Measurements from ENCODE around the gene ZNRF3.
A peak's percentile ranks its signal among the peaks of the same experiment; 100 is the strongest.

Gene ZNRF3

GRCh38 chr22:29071261-29072045 lies 188.1 kb downstream of the ZNRF3 start:
- peaks cover 18% of the 10 kb centered on the region for H3K4me1 ChIP-seq (ENCODE audit: control insufficient read depth, insufficient read depth, low read length)
- H3K9me3 ChIP-seq (ENCODE audit: control insufficient read depth, low read length), result no peaks in the 10 kb centered on the region
- H3K27me3 ChIP-seq (replicated peaks; ENCODE audit: control insufficient read depth, insufficient read depth, low read length), result peaks cover 4% of the 10 kb centered on the region
- no peaks in the 10 kb centered on the region for H3K36me3 ChIP-seq (ENCODE audit: control insufficient read depth, insufficient read depth, low read length, severe bottlenecking)
- peak overlapping the region; percentile 80 for H3K4me3 ChIP-seq (ENCODE audit: low read length)
- H3K9ac ChIP-seq (ENCODE audit: low read length), result no peak overlapping the region
- peak; percentile 49 for DNase-seq (ENCODE audit: low read depth)

- H3K9ac ChIP-seq (ENCODE audit: low read length), result no peak overlapping the region
- peak overlapping the region; percentile 80 for H3K4me3 ChIP-seq (ENCODE audit: low read length)
- peaks cover 4% of the 10 kb centered on the region for H3K27me3 ChIP-seq (replicated peaks; ENCODE audit: control insufficient read depth, insufficient read depth, low read length)
- no peaks in the 10 kb centered on the region for H3K9me3 ChIP-seq (ENCODE audit: control insufficient read depth, low read length)
- no peaks in the 10 kb centered on the region for H3K36me3 ChIP-seq (ENCODE audit: control insufficient read depth, insufficient read depth, low read length, severe bottlenecking)
- peak; percentile 92 for DNase-seq (ENCODE audit: low read depth)
- H3K4me1 ChIP-seq (ENCODE audit: control insufficient read depth, insufficient read depth, low read length), result peaks cover 18% of the 10 kb centered on the region
Measured at GRCh38 chr22:29072193-29072978, 189.0 kb downstream of the ZNRF3 start.

- Histone ChIP-seq H3K4me3 (ENCODE audit: low read length) (peak within 1 kb of the TSS; percentile 84), H3K9ac (ENCODE audit: low read length) (peak within 1 kb of the TSS; percentile 84), H3K4me1 (ENCODE audit: control insufficient read depth, insufficient read depth, low read length) (peaks cover 18% of the 10 kb centered on the region), H3K9me3 (ENCODE audit: control insufficient read depth, low read length) (no peaks in the 10 kb centered on the region), H3K36me3 (ENCODE audit: control insufficient read depth, insufficient read depth, low read length, severe bottlenecking) (no peaks in the 10 kb centered on the region), H3K27me3 (replicated peaks; ENCODE audit: control insufficient read depth, insufficient read depth, low read length) (peaks cover 4% of the 10 kb centered on the region)
- DNase-seq (ENCODE audit: low read depth), result no peak
Measured at GRCh38 chr22:29072979-29073617, 189.7 kb downstream of the ZNRF3 start, which contains the start of gene KREMEN1. Gene KREMEN1 (plus strand): TSS chr22:29073035. CDS start chr22:29073131, 96 bp downstream.

- H3K4me1 ChIP-seq (ENCODE audit: control insufficient read depth, insufficient read depth, low read length), result peaks cover 18% of the 10 kb centered on the region
- peak overlapping the region; percentile 84 for H3K4me3 ChIP-seq (ENCODE audit: low read length)
- peaks cover 4% of the 10 kb centered on the region for H3K27me3 ChIP-seq (replicated peaks; ENCODE audit: control insufficient read depth, insufficient read depth, low read length)
- DNase-seq (ENCODE audit: low read depth), result no peak
- peak overlapping the region; percentile 84 for H3K9ac ChIP-seq (ENCODE audit: low read length)
- no peaks in the 10 kb centered on the region for H3K9me3 ChIP-seq (ENCODE audit: control insufficient read depth, low read length)
- H3K36me3 ChIP-seq (ENCODE audit: control insufficient read depth, insufficient read depth, low read length, severe bottlenecking), result no peaks in the 10 kb centered on the region
Measured at GRCh38 chr22:29073618-29074275, 190.4 kb downstream of the ZNRF3 start.

- no peak for DNase-seq (ENCODE audit: low read depth)
- no peaks in the 10 kb centered on the region for H3K36me3 ChIP-seq (ENCODE audit: control insufficient read depth, insufficient read depth, low read length, severe bottlenecking)
- H3K27me3 ChIP-seq (replicated peaks; ENCODE audit: control insufficient read depth, insufficient read depth, low read length), result peaks cover 1% of the 10 kb centered on the region
- peaks cover 22% of the 10 kb centered on the region for H3K4me1 ChIP-seq (ENCODE audit: control insufficient read depth, insufficient read depth, low read length)
- peak overlapping the region; percentile 84 for H3K9ac ChIP-seq (ENCODE audit: low read length)
- peak overlapping the region; percentile 84 for H3K4me3 ChIP-seq (ENCODE audit: low read length)
- H3K9me3 ChIP-seq (ENCODE audit: control insufficient read depth, low read length), result no peaks in the 10 kb centered on the region
Measured at GRCh38 chr22:29074276-29074772, 191.0 kb downstream of the ZNRF3 start.

- Histone ChIP-seq H3K4me1 (ENCODE audit: control insufficient read depth, insufficient read depth, low read length) (peaks cover 45% of the 10 kb centered on the region), H3K4me3 (ENCODE audit: low read length) (no peak overlapping the region), H3K36me3 (ENCODE audit: control insufficient read depth, insufficient read depth, low read length, severe bottlenecking) (no peaks in the 10 kb centered on the region), H3K9ac (ENCODE audit: low read length) (no peak overlapping the region), H3K27me3 (replicated peaks; ENCODE audit: control insufficient read depth, insufficient read depth, low read length) (no peaks in the 10 kb centered on the region), H3K9me3 (ENCODE audit: control insufficient read depth, low read length) (no peaks in the 10 kb centered on the region)
- DNase-seq (ENCODE audit: low read depth), result no peak
Measured at GRCh38 chr22:29078036-29078868, 194.9 kb downstream of the ZNRF3 start.

- no peak overlapping the region for H3K4me3 ChIP-seq (ENCODE audit: low read length)
- no peak overlapping the region for H3K9ac ChIP-seq (ENCODE audit: low read length)
- DNase-seq (ENCODE audit: low read depth), result no peak
Measured at GRCh38 chr22:29078869-29079207, 195.5 kb downstream of the ZNRF3 start.

GRCh38 chr22:29079218-29079901 lies 196.0 kb downstream of the ZNRF3 start:
- Histone ChIP-seq H3K9ac (ENCODE audit: low read length) (no peak overlapping the region), H3K36me3 (ENCODE audit: control insufficient read depth, insufficient read depth, low read length, severe bottlenecking) (no peaks in the 10 kb centered on the region), H3K4me3 (ENCODE audit: low read length) (no peak overlapping the region), H3K9me3 (ENCODE audit: control insufficient read depth, low read length) (no peaks in the 10 kb centered on the region), H3K27me3 (replicated peaks; ENCODE audit: control insufficient read depth, insufficient read depth, low read length) (no peaks in the 10 kb centered on the region), H3K4me1 (ENCODE audit: control insufficient read depth, insufficient read depth, low read length) (peaks cover 53% of the 10 kb centered on the region)
- peak; percentile 43 for DNase-seq (ENCODE audit: low read depth)

More at GRCh38 chr22:29078869-29079207, 195.5 kb downstream of the ZNRF3 start:
- no peaks in the 10 kb centered on the region for H3K27me3 ChIP-seq (replicated peaks; ENCODE audit: control insufficient read depth, insufficient read depth, low read length)
- no peaks in the 10 kb centered on the region for H3K36me3 ChIP-seq (ENCODE audit: control insufficient read depth, insufficient read depth, low read length, severe bottlenecking)
- peaks cover 50% of the 10 kb centered on the region for H3K4me1 ChIP-seq (ENCODE audit: control insufficient read depth, insufficient read depth, low read length)
- H3K9me3 ChIP-seq (ENCODE audit: control insufficient read depth, low read length), result no peaks in the 10 kb centered on the region

- H3K4me1 ChIP-seq (ENCODE audit: control insufficient read depth, insufficient read depth, low read length), result peaks cover 51% of the 10 kb centered on the region
- no peaks in the 10 kb centered on the region for H3K27me3 ChIP-seq (replicated peaks; ENCODE audit: control insufficient read depth, insufficient read depth, low read length)
- peak; percentile 87 for DNase-seq (ENCODE audit: low read depth)
- H3K36me3 ChIP-seq (ENCODE audit: control insufficient read depth, insufficient read depth, low read length, severe bottlenecking), result no peaks in the 10 kb centered on the region
- no peak overlapping the region for H3K9ac ChIP-seq (ENCODE audit: low read length)
- H3K4me3 ChIP-seq (ENCODE audit: low read length), result no peak overlapping the region
- no peaks in the 10 kb centered on the region for H3K9me3 ChIP-seq (ENCODE audit: control insufficient read depth, low read length)
Measured at GRCh38 chr22:29080106-29080975, 197.0 kb downstream of the ZNRF3 start.

All from adipocyte (in vitro differentiated cells).